Measurements from ENCODE around the gene RAG1. TPM values are rescaled to one million over a fixed set of nuclear protein-coding genes. Genes with fewer than 3 reads are reported as not detected.

RAG1 gene
- total RNA-seq, 4 donors from 2014 or later: 0.04 to 0.34 (median 0.24) TPM

- TF ChIP-seq POLR2A (IDR thresholded peaks at IDR 0.05): no peak
- TF ChIP-seq, protein P1, sequence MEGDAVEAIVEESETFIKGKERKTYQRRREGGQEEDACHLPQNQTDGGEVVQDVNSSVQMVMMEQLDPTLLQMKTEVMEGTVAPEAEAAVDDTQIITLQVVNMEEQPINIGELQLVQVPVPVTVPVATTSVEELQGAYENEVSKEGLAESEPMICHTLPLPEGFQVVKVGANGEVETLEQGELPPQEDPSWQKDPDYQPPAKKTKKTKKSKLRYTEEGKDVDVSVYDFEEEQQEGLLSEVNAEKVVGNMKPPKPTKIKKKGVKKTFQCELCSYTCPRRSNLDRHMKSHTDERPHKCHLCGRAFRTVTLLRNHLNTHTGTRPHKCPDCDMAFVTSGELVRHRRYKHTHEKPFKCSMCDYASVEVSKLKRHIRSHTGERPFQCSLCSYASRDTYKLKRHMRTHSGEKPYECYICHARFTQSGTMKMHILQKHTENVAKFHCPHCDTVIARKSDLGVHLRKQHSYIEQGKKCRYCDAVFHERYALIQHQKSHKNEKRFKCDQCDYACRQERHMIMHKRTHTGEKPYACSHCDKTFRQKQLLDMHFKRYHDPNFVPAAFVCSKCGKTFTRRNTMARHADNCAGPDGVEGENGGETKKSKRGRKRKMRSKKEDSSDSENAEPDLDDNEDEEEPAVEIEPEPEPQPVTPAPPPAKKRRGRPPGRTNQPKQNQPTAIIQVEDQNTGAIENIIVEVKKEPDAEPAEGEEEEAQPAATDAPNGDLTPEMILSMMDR (IDR thresholded peaks at IDR 0.05): no peak
- Histone ChIP-seq H3K9me3 (no peaks in the 10 kb centered on the region), H3K4me1 (no peaks in the 10 kb centered on the region), H3K27me3 (no peaks in the 10 kb centered on the region), H3K27ac (no peak overlapping the region), H3K36me3 (no peaks in the 10 kb centered on the region), H3K4me3 (no peak overlapping the region)
- DNase-seq: no peak
- intact Hi-C loops (cut with DNase I): no loop called here
- 64 to 71% methylated on average over 1 of the region's 1 CpG for WGBS, 2 donors
Measured at GRCh38 chr11:36608491-36609199, 40.8 kb downstream of the RAG1 start.

GRCh38 chr11:36609383-36609782 lies 41.6 kb downstream of the RAG1 start:
- Histone ChIP-seq H3K4me3 (no peak overlapping the region), H3K4me1 (no peaks in the 10 kb centered on the region), H3K27me3 (no peaks in the 10 kb centered on the region), H3K36me3 (no peaks in the 10 kb centered on the region), H3K27ac (no peak overlapping the region), H3K9me3 (no peaks in the 10 kb centered on the region)
- no peak for DNase-seq
- 69% methylated on average over 2 of the region's 2 CpGs for WGBS, 2 donors
- intact Hi-C loops (cut with DNase I): no loop called here
- TF ChIP-seq POLR2A (IDR thresholded peaks at IDR 0.05): no peak
- TF ChIP-seq, protein P1 (IDR thresholded peaks at IDR 0.05): no peak

GRCh38 chr11:36615826-36616225 lies 48.0 kb downstream of the RAG1 start:
- Histone ChIP-seq H3K4me3 (no peak overlapping the region), H3K27me3 (no peaks in the 10 kb centered on the region), H3K27ac (no peak overlapping the region), H3K4me1 (peaks cover 0 to 14% (median 0%) of the 10 kb centered on the region in 3 donors), H3K36me3 (no peaks in the 10 kb centered on the region), H3K9me3 (no peaks in the 10 kb centered on the region)
- intact Hi-C loops (cut with DNase I): no loop called here
- WGBS, 2 donors: 84 to 85% methylated on average over 3 of the region's 3 CpGs
- TF ChIP-seq, protein P1 (IDR thresholded peaks at IDR 0.05): no peak
- TF ChIP-seq POLR2A (IDR thresholded peaks at IDR 0.05): no peak
- DNase-seq: no peak

DNA sequence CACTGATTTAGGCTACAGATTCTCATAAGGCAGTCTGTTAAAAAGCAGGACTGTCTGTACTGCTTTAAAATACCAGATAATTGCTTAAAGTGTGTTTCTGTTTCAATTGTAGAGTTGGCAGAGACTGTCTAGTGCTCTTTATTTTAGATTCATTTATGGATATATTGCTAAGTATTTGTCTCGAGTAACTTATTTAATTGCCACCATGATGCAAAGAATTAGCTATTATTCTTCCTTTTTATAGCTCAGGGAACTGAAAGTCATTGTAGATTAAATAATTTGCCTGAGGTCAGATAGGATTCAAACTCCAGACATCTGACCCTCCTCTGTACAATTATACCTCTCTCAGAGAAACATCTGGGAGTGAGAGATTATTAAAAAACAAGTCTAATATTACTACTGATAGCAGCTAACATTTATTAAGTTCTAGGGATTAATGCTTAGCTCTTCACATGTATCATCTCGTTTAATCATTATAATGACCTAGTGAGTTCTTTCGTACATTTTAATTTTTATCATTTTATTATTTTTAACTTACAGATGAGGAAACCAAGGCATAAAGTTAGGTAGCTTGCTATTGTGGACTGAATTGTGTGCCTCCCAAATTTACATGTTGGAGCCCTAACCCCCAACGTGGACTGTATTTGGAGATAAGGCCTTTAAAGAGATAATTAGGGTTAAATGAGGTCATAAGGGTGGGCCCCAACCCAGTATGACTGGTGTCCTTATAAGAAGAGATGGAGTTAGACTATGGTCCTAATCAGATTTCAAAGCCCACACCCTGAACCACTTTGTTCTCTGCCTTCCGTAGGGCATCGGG lies 49.9 kb downstream of the RAG1 start:
- H3K4me1 ChIP-seq: peaks cover 0 to 14% (median 0%) of the 10 kb centered on the region in 3 donors
- DNase-seq: no peak
- 81 to 85% methylated on average over 6 of the region's 6 CpGs for whole genome bisulfite sequencing, 2 donors
- TF ChIP-seq, protein P1 (IDR thresholded peaks at IDR 0.05): no peak
- TF ChIP-seq POLR2A (IDR thresholded peaks at IDR 0.05): no peak
- no peaks in the 10 kb centered on the region for H3K27me3 ChIP-seq
- intact Hi-C loops (cut with DNase I): no loop called here
- no peaks in the 10 kb centered on the region for H3K9me3 ChIP-seq
- no peak overlapping the region for H3K27ac ChIP-seq
- no peaks in the 10 kb centered on the region for H3K36me3 ChIP-seq
- no peak overlapping the region for H3K4me3 ChIP-seq
